GM10266 (cell line): ENCODE measurements around the gene TTC21A.

ENCODE experiments used
- DNase-seq: peaks from one replicate; pipeline ENCODE4 v3.0.0; 2012; ENCODE audit errors: extremely low spot score
- TF ChIP-seq, protein P1 (sequence below): IDR thresholded peaks from 2 replicates; pipeline ENCODE4 v1.5.1; 2012; ENCODE audit warnings: mild to moderate bottlenecking, low read depth; ENCODE audit not compliant: control insufficient read depth, insufficient read depth; ENCODE audit errors: missing control alignments

TTC21A gene

GRCh38 chr3:39148435-39149058 is 41.1 kb downstream of the TTC21A start:
- DNase-seq: no peak
- TF ChIP-seq, protein P1, sequence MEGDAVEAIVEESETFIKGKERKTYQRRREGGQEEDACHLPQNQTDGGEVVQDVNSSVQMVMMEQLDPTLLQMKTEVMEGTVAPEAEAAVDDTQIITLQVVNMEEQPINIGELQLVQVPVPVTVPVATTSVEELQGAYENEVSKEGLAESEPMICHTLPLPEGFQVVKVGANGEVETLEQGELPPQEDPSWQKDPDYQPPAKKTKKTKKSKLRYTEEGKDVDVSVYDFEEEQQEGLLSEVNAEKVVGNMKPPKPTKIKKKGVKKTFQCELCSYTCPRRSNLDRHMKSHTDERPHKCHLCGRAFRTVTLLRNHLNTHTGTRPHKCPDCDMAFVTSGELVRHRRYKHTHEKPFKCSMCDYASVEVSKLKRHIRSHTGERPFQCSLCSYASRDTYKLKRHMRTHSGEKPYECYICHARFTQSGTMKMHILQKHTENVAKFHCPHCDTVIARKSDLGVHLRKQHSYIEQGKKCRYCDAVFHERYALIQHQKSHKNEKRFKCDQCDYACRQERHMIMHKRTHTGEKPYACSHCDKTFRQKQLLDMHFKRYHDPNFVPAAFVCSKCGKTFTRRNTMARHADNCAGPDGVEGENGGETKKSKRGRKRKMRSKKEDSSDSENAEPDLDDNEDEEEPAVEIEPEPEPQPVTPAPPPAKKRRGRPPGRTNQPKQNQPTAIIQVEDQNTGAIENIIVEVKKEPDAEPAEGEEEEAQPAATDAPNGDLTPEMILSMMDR: no peak

GRCh38 chr3:39149059-39149455 is 41.6 kb downstream of the TTC21A start:
- TF ChIP-seq, protein P1: no peak
- DNase-seq: no peak

DNA sequence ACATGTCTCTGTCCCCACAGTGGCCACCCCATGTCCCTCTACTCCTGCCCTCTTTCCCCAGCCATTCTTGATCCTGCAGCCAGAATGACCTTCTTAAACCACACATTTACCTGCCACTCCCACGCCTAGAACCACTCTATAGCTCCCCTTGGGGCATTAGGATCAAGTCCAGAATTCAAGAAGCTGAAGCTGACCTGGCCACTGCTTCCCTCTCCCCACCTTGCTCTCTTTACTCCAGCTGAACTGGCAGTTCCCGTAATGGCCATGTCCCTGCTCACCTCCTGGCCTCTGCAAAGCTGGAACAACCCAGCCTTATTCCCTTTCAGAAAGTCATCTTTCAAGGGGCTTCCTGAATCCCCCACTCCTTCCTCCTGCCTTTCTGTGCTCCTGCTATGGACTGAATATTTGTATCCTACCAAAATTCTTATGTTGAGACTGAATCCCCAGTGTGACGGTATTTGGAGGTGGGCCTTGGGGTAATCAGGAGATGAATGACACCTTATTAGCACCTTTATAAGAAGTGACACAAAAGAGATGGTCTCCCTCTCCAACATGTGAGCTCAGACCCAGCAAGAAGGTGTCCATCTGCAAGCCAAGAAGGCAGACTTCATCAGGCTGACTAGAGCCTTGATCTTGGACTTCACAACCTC is 42.1 kb downstream of the TTC21A start:
- TF ChIP-seq, protein P1: no peak
- no peak for DNase-seq

DNA sequence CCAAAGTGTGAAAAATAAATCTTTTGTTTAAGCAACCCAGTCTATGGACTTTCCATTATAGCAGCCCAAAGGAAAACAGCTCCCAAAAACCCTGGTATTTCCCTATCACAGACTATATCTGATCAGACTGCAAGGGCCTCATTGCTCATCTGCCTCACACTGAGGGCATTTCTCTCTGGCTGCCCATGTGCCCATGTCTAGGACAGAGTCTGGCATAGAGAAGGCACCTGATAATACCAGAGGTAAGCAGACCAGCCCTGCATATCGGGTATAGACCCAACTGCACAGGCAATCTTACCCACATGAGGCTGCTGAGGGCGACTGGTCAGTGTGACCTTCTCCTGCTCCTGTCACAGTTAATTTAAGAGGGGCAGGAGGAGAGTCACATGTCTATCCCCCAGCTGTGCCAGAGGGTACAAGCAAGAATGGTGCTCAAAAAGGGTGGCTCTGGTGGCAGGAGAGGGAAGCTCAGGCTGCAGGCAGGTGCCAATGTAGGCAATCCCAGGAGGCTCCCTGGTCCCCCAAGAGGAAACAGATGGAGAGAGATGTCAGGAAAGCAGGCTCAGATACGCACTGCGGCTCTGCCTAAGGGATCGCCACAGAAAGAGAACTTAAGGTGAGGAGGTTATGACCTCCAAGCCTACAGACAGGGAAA is 42.8 kb downstream of the TTC21A start:
- no peak for DNase-seq
- TF ChIP-seq, protein P1: no peak

GRCh38 chr3:39150803-39151631 is 43.5 kb downstream of the TTC21A start:
- no peak for DNase-seq
- TF ChIP-seq, protein P1: no peak

DNA sequence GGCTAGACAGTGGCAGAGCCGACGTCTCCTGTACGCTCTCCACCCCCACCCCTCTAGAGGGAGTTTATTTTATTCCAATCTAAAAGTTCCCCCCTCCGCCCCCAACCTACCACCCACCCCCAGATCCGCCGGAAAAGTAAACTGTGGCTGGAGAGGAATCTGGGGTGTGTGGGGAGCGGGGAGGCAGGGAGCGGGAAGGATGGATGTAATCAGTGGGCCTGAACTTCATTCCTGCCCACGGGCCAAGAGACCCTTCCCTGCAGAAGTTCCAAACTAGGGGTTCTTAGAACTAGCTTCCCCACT is 46.4 kb downstream of the TTC21A start:
- TF ChIP-seq, protein P1: no peak
- no peak for DNase-seq
